Prostate gland (tissue), 2 donors: ENCODE results near the gene INPP4B.

ENCODE experiments used
- POLR2A ChIP-seq: fragments of 450-650 bp; IDR thresholded peaks from one replicate; pipeline ENCODE4 v1.6.1; 2016; ENCODE audit warnings: antibody characterized with exemption, mild to moderate bottlenecking
- POLR2AphosphoS5 ChIP-seq: sonication (generic); formaldehyde crosslinking; IDR thresholded peaks from one replicate; pipeline ENCODE4 v1.6.1; 2017; ENCODE audit warnings: antibody characterized with exemption
- TF ChIP-seq, protein P1 (sequence below), 4 experiments: fragments of 200-600 bp in 2 of 4; fragments of 450-650 bp in 2 of 4; sonication (generic) in 2 of 4; IDR thresholded peaks; 1 replicate in 3 of 4; 2 replicates in 1 of 4; pipeline ENCODE4 v1.5.1; 2016 to 2019; ENCODE audit warnings: antibody characterized with exemption in 4 of 4, mild to moderate bottlenecking in 2 of 4, moderate library complexity in 2 of 4

DNA sequence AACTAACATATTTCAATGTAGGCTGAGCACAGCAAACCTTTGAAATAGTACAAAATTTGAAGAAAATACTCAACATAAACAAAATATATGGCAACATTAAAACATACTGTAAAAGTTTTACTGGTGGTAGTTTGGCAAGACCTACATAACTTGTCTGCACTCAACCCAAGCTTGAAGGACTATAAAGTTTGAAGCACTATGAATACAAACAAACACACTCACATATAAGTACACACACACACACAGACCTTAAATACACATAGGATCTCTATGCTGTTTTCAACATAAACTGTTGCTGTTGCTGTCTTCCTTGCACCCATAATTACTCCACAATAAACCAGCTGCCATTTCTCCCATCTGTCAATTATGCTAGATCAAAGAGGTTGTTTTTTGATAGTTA lies 620.1 kb downstream of the INPP4B start:
- TF ChIP-seq POLR2AphosphoS5 = no peak
- TF ChIP-seq, protein P1, sequence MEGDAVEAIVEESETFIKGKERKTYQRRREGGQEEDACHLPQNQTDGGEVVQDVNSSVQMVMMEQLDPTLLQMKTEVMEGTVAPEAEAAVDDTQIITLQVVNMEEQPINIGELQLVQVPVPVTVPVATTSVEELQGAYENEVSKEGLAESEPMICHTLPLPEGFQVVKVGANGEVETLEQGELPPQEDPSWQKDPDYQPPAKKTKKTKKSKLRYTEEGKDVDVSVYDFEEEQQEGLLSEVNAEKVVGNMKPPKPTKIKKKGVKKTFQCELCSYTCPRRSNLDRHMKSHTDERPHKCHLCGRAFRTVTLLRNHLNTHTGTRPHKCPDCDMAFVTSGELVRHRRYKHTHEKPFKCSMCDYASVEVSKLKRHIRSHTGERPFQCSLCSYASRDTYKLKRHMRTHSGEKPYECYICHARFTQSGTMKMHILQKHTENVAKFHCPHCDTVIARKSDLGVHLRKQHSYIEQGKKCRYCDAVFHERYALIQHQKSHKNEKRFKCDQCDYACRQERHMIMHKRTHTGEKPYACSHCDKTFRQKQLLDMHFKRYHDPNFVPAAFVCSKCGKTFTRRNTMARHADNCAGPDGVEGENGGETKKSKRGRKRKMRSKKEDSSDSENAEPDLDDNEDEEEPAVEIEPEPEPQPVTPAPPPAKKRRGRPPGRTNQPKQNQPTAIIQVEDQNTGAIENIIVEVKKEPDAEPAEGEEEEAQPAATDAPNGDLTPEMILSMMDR (IDR thresholded peaks at IDR 0.05) = no peak
- TF ChIP-seq POLR2A = no peak
